ENCODE measurements around the gene LEPROT. TPM values are rescaled to one million over a fixed set of nuclear protein-coding genes. Genes with fewer than 3 reads are reported as not detected.
"Not testable (repeated sequence)": the region's sequence is repeated elsewhere in the genome, so short reads cannot be mapped to it uniquely, and the experiment has no call there.

The LEPROT gene, protein sequence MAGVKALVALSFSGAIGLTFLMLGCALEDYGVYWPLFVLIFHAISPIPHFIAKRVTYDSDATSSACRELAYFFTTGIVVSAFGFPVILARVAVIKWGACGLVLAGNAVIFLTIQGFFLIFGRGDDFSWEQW
- total RNA-seq = 35.2 TPM

DNA sequence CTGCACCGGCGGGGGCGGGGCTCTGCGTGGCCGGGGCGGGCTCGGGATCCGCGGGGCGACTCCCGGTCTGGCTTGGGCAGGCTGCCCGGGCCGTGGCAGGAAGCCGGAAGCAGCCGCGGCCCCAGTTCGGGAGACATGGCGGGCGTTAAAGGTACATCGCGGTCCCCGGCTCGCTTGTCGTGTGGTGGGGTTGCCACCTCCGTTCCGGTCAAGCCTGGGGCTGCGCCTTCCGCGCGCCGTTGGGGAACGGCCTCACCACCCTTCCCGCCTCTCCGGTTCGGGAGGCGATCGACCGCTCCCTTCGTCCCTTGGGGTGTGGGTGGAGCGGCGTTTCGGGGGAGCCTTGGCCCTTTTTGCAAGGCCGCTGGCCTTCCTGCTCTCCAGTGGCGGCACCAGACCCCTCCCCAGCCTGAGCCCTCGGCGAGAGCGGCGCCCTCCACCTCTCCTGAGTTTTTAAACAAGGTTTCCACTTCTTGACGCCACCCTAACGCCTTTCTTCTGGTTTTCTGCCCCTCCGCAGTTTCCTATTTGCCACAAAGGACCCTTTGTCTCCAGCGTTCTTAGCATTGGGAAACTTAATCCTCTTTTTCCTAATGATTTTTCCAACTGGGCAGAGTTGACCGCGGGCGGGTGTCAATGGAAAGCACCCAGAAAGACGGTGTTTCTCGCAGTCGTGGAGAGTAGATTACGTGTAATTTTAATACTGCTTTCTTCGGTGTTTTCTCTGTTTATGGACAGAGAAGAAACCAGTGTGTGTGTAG, at the start of gene LEPROT, which contains the start of gene LEPR:
Gene LEPROT, plus strand, starts transcription at position 79 of the 761 bp plus-strand sequence. Its CDS starts 57 bp downstream, at position 136.
Gene LEPR, plus strand, starts transcription at position 79 of the 761 bp plus-strand sequence. CDS start 144,898 bp downstream, outside the sequence.
- DNase-seq = no peak

DNA sequence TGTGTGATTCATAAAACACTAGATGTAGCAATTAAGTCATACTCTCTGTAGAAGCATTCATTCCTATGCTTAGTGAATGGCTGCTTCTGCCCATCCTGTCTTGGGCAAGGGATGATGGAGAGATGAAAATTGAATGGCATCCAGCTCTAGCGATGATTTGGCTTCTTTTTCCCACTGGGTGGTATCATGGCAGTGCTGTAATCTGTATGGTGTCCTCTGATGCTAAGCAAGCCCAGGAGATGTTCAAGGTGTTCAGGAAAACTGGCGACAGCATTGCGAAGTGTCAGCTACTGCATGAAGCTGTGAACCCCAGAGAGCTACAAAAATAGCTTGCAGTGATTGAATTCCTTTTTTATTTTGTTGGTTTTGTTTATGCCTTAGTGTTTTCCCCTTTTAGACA, 48.9 kb upstream of the LEPROT start:
- no peak for DNase-seq

DNA sequence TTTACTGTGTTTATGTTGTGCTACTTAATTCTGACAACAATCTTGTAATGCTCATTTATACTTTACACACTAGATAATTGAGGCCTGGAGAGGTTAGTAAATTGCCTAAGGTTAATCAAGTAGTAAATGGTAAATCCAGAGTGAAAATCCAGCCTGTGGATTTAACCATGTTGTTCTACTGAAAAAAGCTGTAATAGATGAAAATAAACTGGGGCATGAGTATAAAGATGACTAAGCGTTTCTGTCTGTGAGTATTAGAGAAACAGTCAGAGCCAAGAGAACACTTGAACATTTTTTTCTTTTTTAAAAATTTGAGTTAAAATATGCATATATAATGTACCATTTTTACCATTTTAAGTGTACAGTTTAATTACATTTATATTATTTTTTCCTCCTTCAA, 47.9 kb upstream of the LEPROT start:
- DNase-seq = no peak

DNA sequence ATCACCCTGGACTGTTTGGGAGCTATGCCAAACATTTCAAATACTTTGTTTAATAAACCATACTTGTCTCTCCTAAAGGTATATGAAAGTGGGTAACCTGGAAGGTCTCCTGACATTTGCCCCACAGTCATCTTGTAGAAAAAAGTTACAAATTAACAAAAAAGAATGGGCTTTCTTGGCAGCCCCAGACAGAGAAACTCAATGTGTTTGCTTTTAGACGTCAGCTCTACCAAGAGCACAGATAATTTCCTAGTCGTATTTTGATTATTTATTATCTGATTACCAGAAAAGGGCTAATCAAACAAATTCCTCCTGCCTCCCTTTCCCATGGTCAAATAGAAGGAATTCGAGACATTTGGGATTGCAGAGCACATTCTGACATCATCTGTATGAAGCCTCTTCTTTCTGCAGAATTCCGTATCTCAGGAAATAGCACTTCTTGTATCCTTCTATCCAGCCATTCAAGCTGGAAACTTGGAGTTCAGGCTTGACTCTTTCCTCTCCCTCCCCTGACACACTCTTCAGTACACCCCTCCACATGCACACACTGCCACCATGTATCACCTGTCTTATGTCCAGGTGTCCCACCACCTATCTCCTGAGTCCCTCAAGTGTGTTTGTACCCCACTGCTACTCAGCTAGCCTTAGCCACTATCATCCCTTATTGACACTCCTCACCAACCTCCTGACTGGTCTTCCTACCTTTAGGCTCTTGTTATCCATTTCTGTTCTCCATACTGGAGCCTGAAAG, 42.8 kb upstream of the LEPROT start:
- no peak for DNase-seq

DNA sequence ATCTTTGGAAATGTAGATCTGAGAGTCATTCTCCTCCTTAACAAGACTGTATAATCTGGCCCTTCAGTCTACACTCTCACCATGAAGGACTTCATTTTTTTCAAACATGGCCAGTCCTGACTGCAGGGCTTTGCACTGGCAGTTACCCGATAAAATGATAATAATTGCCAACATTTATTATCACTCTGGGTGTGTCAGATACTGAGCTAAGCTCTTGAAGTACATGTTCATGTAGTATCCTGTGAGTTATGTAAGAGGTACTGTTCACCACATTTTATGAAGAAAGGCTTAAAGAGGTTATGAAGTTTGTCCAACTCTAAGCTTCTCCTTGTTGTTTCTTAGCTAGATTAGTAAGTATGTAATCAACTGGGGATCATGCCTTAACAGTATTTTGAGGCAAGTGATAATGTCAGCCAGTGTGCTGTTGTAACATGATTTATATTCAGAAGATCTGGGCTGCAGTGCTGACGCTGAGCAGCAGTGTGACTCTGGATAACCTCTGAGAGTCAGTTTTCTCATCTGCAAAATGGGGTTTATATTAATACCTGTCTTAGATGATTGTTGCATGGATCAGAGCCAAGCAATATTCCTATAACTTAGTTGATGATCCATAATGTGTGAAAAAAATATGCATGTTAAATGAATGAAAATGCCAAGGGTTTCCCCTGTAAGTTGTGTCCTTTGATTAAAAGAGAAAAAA, 42.1 kb upstream of the LEPROT start:
- DNase-seq = no peak

DNA sequence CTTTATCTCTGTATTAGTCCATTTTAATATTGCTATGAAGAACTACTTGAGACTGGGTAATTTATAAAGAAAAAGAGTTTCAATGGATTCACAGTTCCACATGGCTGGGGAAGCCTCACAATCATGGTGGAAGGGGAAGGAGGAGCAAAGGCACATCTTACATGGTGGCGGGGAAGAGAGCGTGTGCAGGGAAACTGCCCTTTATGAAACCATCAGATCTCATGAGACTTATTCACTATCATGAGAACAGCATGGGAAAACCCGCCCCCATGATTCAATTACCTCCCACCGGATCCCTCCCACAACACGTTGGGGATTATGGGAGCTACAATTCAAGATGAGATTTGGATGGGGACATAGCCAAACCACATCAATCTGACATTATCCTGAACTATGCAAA, 36.0 kb upstream of the LEPROT start:
- DNase-seq = not testable (repeated sequence)

DNA sequence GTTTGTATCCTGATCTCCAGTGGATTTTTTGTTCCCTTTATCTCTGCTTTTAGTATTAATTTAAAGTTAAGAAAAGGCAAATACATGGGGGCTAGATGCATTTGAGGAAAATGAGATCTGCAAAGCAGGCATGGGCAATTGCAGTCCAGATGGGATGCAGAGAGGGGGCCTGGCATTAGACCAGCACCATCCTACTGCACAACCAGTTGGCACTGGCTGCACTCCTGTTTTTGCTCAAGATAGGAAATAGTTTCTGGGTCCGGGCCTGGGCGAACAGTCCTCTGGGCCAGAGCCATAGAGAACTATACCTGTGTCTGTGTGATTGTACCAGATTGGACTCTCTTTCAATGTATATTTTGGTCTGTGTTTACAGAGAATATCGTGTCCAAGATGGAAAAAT, 34.0 kb upstream of the LEPROT start:
- no peak for DNase-seq

DNA sequence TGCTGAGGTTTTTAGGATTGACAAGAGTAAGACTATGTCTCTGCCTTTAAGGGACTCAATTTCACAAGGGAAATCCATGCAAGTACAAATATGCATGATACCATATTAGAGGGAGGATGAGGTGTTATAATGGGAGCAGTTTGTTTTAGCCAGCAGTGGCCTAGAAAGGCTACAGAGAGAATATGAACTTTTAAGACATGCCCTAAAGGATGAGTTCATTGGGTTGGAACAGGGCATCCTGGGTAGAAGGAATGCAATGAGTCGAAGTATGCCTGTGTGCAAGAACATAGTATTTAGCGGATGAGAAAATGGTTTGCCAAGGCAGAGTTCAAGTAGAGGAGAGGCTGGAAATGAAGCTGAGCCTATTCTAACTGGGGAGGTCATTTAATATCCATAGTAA, 32.6 kb upstream of the LEPROT start:
- DNase-seq = no peak

DNA sequence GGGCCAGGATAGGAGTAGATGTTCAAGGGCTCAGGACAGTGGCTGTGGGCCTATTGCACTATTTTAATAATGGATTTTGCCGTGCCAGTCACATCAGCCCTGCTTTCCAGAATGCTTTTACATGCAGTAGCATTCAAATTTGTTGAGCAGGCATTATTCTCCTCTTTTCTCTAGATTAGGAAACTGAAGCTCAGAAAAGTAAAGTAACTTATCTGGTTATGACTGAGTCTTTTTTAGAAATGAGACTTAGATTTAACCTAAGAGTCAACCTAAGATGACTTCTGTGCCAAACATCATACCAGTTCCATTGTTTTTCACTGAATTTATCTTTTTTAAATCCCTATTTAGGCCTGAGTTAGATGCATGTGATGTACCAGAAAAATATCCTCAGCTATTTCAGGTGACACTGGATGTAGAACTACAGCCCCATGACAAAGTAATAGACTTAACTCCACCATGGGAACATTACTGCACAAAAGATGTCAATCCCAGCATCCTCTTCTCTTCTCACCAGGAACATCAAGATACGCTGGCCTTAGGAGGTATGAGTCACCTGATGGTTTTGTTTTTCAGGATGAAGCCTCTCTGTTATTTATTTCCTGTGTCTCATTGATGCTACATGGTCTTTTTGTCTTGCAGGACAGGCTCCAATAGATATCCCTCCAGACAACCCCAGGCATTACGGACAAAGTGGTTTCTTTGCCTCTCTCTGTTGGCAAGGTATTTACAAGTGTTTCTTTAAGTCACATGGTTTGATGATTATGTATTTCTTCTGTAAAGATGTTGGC, 31.4 kb upstream of the LEPROT start:
- no peak for DNase-seq

DNA sequence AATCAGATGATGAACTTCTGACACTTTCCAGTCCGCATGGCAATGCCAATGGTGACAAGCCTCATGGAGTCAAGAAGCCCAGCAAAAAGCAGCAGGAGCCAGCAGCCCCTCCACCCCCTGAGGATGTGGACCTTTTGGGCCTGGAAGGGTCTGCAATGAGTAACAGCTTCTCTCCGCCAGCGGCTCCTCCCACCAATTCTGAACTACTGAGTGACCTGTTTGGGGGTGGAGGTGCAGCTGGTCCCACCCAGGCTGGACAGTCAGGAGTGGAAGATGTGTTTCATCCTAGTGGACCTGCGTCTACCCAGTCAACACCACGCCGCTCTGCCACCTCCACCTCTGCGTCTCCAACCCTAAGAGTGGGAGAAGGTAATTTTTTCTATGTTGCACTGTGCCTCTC, 28.0 kb upstream of the LEPROT start:
- no peak for DNase-seq

DNA sequence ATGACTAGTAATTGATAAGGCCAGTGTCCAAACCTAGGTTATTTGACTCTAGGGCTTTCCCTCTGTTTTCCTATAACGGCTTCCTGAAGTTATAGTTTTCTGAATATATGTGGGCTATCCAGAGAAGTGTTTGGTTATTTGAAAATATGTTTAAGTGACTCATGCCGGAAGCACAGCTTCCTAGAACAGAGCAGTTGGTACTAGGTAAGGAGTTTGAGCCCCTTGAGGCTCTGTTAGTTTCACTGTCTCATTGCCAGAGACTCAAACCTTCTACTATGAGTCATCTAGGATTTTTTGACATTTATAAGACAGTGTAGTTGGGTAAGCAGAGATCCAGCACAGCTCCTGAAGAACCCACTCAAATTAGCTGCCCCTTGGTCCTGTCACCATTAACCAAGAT, 27.1 kb upstream of the LEPROT start:
- DNase-seq = no peak

DNA sequence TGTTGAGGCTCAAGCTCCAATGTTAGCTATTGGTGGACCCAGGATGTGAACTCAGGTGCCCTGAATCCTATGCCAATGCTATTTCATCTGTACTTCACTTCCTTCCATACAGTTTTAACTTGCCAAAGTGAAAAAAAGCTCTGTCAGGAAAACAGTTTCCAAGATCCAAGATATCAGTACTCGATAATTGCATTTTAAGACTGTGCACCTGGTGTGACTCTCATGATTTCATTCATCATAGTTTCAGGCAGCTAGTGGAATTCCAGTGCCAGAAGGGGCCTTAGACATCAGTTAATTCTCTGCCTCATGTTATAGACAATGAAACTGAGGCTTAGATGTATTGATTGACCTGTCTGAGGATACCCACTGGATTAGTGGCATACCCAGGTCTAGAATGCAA, 26.5 kb upstream of the LEPROT start:
- no peak for DNase-seq

DNA sequence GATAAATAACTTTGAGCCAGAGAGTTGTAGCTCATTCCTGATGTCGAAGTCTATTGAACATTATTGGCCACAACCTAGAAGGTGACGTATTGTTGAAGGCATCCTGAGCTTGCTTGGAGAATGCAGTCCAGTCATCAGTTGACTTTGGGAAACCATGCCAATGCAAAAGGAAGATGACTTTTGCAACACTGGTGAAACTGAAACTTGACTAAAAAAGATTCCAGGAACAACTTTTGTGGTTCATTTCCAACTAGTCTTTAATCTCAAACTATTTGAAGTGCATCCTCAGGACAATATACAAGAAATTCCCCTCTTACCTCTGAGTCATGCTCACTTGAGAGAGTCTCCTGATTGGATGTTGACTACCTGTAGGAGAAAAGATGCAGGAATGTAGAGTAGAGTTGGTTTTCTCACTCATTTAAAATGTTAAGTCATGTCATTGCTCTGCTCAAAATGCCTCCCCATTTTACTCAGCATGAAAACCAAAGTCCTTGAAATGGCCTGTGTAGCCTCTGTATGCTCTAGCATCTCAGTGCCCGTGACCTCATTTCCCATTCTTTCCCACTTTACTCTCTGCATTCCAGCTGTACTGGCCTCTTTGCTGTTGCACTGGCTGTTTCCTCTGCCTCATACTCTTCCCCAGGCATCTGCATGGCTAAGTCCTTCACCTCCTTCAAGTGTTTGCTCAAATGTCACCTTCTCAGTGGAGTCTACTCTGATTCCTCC, 24.4 kb upstream of the LEPROT start:
- DNase-seq = no peak

DNA sequence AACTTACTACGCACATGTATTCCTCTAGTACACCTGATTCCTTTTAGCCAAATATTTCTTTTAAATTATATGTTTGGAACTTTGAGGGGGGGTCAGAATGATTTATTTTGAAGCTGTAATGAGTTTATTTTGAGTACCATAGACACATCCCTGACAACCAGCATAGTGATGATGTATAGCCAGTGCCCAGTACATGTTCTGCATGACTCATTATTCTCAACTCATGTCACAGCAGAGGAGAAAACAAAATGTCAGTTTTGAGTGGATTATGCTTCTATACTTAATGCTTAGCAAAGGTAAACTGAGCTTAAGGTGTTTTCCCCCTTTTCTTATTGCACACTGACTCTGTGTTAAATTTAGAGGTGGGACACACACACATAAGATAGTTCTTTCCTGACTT, 22.4 kb upstream of the LEPROT start:
- DNase-seq = no peak

DNA sequence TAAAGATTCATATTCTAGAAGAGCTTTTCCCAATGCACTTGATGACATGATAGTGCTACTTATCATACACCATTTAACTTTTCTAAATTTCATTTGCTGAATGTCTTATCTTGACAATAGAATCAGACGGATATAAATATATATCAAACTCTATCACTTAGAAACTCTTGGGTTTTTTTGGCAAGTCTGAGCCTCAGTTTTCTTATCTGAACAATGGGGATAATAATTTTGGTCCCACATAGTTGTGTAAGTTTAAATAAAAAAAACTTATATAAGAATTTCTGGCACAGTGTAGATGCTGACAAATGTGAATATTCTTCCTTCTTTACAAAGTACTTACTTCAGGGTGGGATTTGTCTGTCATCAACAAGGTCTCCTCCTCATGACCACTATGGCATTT, 21.5 kb upstream of the LEPROT start:
- DNase-seq = no peak

DNA sequence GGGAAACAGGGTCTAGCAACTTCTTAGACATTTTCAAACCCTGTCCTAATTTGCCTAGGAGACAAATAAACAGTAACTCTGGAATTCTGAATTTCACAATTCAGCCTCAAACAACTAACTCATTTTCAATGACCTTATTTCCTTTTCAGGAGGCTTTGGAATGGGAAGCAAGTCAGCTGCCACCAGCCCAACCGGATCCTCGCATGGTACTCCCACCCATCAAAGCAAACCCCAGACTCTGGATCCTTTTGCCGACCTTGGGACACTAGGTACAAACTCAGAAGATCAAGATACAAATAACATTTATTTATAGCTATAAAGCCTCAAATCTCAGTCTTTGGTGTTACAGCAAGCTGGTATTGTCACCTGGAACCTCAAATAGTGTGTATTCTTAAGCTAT, 18.9 kb upstream of the LEPROT start:
- DNase-seq = no peak

DNA sequence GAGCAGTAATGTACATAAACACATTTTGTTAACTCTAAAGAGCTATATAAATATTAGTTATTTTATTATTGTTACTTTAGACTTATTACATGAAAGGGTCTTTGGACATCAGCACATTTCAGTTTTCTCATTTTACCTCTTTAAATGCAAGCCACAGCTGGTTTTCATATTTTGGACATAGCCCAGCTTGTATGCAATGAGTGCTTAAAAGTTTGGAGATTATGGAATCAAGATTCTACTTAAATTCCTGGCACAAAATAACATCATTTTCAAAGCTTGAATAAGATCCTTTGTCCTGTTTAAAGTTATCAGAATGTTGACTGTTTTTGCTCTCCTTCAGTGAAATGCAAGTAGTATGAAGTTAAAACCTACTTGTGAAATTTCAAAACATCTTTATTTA, 15.5 kb upstream of the LEPROT start:
- no peak for DNase-seq

DNA sequence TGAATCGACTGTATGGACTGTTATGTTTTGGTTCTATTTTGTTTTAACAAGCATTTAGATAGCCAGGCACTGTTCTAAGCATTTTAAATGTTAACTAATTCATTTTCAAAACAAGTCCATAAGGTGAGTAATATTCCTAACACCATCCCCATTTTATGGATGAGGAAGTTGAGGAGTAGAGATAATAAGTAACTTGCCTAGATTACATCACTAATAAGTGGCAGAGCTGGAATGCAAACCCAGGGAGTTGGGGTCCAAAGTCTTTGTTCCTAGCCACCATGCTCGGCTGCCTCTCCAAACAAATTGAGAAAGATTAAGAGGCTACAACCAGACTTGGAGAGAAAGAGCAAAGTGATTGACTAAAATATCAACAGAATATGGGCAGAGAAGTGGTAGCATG, 12.6 kb upstream of the LEPROT start:
- DNase-seq = no peak

DNA sequence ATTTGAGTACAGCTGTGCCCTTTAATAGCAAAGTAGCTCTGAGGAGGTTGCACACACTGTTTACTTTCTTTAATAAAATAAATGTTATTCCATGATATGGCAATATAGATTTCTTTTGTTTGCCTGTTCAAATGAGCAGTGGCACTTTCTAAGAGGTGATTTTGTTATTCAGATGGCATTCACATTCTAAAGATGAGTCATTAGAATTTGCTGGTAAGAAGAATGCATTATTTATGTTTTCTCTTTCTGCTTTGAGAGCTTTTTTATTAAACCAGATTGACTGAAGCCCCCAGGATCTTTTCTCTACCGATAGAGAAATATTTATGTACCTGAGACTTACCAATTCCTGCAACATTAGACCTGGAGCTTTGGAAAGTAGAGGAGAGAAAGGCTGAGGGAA, 11.2 kb upstream of the LEPROT start:
- no peak for DNase-seq

DNA sequence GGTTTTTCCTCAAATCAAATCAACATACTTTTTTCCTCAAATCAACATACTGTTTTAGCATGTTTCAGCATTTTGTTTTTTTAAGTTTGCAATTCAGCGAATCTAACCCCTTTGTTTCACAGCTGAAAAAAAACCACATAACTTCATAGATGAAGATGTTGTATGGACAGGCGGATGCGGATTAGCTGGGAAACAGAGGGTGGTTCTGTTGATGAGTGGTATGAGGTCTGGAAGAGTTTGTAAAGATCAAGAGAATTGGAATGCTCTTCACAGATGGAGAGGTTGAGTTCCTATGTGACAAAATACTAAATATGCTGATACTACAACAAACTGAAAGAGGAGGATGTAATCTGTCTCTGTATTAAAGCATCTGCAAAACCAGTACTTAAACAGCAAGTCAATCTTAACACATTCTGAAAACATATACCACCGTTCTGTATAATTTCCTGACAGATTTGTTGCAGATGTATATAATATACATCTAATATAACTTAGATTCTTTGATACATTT, 10.6 kb upstream of the LEPROT start:
- no peak for DNase-seq
